Measurements from ENCODE around the gene IGF2. TPM values are rescaled to one million over a fixed set of nuclear protein-coding genes. Genes with fewer than 3 reads are reported as not detected.

IGF2 gene
- total RNA-seq, 4 donors from 2014 or later, result 0.76 to 35.3 (median 2.8) TPM

DNA sequence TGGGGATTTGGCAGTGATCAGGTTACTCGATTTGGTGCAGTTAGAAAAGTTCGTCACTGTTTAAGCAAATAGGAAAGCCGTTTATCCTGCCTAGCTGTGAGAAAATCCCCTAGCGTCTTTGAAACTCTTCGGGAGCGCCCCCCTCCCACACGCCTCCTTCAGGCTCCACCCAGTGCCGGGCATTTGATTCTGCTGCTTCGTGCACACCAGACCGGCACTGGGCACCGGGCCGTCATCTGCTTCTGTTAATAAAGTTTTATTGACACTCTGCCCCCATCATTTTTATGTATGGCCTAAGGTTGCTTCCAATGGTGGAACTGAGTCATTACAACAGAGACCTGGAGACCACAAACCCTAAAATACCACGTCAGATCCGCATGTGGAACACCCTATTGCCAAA is 50.9 kb downstream of the IGF2 start:
- no peak for TF ChIP-seq POLR2A (IDR thresholded peaks at IDR 0.05)
- TF ChIP-seq, protein P1, sequence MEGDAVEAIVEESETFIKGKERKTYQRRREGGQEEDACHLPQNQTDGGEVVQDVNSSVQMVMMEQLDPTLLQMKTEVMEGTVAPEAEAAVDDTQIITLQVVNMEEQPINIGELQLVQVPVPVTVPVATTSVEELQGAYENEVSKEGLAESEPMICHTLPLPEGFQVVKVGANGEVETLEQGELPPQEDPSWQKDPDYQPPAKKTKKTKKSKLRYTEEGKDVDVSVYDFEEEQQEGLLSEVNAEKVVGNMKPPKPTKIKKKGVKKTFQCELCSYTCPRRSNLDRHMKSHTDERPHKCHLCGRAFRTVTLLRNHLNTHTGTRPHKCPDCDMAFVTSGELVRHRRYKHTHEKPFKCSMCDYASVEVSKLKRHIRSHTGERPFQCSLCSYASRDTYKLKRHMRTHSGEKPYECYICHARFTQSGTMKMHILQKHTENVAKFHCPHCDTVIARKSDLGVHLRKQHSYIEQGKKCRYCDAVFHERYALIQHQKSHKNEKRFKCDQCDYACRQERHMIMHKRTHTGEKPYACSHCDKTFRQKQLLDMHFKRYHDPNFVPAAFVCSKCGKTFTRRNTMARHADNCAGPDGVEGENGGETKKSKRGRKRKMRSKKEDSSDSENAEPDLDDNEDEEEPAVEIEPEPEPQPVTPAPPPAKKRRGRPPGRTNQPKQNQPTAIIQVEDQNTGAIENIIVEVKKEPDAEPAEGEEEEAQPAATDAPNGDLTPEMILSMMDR (IDR thresholded peaks at IDR 0.05), result no peak
- Histone ChIP-seq H3K27me3 (peaks cover 0 to 44% (median 0%) of the 10 kb centered on the region in 4 donors), H3K36me3 (no peaks in the 10 kb centered on the region), H3K4me1 (peaks cover 3 to 13% (median 9%) of the 10 kb centered on the region in 3 donors), H3K27ac (no peak overlapping the region), H3K4me3 (no peak overlapping the region), H3K9me3 (peaks cover 0 to 16% (median 11%) of the 10 kb centered on the region in 3 donors)
- intact Hi-C loops (cut with DNase I), result no loop called here
- WGBS, 2 donors, result 64 to 69% methylated on average over 14 of the region's 14 CpGs
- no peak for DNase-seq

DNA sequence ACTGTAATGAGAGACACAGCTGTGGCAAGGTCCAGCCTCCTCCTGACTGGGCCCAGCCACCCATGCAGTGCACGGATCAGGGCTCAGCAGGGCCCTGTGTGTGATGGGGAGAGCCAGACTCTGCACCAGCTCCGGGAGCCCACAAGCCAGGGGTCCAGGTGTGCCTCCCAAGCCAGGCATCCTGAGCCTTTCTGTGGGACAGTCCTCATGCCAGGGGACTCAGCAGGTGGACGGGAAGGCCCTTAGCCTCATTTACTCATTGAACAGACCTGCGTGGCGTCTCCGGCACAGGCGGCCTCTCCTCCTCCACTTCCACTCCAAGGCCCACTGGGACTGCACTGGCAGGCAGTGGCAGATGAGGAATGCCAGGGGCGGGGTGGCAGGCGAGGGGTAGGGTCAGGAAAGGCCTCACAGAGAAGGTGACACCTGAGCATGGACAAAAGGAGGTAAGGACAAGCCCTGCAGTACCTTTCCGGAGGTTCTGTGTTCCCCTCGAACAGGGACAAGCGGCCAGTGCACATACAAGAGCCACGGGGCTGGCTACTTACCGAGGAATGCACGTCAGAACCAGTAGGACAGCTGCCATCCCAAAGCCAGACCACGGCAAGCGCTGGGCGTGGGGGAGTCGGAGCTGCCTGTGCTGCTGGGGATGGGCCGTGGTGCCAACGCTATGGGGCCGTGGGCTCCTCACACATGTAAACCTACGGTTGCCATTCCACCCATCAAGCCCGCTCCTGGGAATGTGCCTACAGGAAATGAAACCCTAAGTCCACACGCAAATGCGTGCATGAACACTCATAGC is 52.7 kb downstream of the IGF2 start:
- TF ChIP-seq POLR2A (IDR thresholded peaks at IDR 0.05), result no peak
- TF ChIP-seq, protein P1 (IDR thresholded peaks at IDR 0.05), result no peak
- no peak overlapping the region for H3K4me3 ChIP-seq

DNA sequence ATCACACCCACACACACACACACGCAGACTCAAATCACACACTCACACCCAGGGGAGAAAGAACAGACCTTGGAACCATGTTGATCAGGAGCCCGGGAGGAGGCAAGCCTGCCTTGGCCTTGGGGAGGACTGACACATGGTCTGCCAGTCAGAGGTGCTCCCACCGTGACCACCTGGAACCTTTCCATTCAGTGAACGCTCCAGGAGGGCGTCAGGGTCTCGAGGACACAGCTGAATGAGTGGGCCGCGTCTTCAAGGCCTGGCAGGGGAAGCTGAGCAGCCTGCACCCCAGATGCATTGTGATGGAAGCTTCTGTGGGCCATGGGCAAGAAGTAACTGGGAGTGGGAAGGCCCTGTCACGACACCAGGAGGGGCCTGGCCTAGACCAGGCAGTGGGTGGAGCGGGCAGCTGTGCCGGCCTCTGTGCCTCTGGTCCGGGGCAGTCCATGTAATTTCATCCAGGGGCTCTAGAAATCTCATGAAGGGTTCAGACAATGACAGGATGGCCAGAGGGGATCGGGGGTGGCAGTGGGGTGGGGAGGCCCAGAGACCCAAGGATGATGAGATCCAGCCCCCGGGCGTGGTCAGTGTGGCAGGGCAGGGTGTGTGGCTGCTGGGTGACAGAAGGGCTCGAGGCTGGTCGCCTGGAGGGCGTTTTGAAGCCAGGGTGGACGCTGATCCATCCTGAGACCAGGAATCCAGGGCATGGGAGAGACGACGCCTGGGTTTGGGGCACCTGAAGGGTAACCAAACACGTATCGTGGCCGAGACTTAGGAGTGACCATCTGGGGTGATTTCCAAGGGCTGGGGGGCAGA is 53.7 kb downstream of the IGF2 start:
- WGBS, 2 donors, result 79 to 82% methylated on average over 4 to 8 of the region's 24 CpGs
- intact Hi-C loops (cut with DNase I), result no loop called here
- no peak overlapping the region for H3K27ac ChIP-seq

More for the DNA sequence above, 52.7 kb downstream of the IGF2 start:
- no peak overlapping the region for H3K27ac ChIP-seq
- H3K9me3 ChIP-seq, result peaks cover 0 to 17% (median 11%) of the 10 kb centered on the region in 3 donors
- H3K36me3 ChIP-seq, result no peaks in the 10 kb centered on the region
- intact Hi-C loops (cut with DNase I), result no loop called here
- H3K4me1 ChIP-seq, result no peaks in the 10 kb centered on the region
- peaks cover 0 to 25% (median 0%) of the 10 kb centered on the region in 4 donors for H3K27me3 ChIP-seq
- no peak for DNase-seq
- WGBS, 2 donors, result 81 to 89% methylated on average over 3 to 22 of the region's 26 CpGs

DNA sequence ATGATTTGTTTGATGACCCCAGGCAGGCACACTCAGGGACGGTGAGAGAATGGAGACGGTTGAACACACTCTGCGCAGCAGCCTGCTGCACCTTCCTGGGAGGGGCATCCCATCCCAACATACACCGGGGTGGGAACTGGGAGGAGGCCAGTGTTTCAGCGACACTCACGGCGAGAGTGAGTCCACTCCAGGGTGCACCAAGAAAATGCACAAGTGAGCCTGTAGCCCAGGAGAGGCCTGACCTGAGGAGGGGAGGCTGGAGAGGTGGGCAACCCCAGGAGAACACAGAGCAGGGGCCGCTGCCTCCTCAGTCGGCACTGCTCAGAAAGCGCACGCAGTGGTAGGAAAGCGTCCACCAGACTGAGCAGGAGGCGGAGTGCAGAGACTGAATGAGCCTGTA is 54.5 kb downstream of the IGF2 start:
- H3K27me3 ChIP-seq, result peaks cover 0 to 20% (median 0%) of the 10 kb centered on the region in 4 donors
- WGBS, 2 donors, result 91 to 94% methylated on average over 5 to 8 of the region's 13 CpGs
- H3K36me3 ChIP-seq, result no peaks in the 10 kb centered on the region
- intact Hi-C loops (cut with DNase I), result no loop called here
- no peaks in the 10 kb centered on the region for H3K4me1 ChIP-seq
- no peak overlapping the region for H3K27ac ChIP-seq
- H3K9me3 ChIP-seq, result peaks cover 0 to 17% (median 11%) of the 10 kb centered on the region in 3 donors
- no peak for DNase-seq
- no peak overlapping the region for H3K4me3 ChIP-seq
- TF ChIP-seq POLR2A (IDR thresholded peaks at IDR 0.05), result no peak
- TF ChIP-seq, protein P1 (IDR thresholded peaks at IDR 0.05), result no peak

More for the DNA sequence above, 53.7 kb downstream of the IGF2 start:
- Histone ChIP-seq H3K27me3 (peaks cover 0 to 20% (median 0%) of the 10 kb centered on the region in 4 donors), H3K4me3 (no peak overlapping the region), H3K36me3 (no peaks in the 10 kb centered on the region), H3K4me1 (no peaks in the 10 kb centered on the region), H3K9me3 (peaks cover 0 to 17% (median 11%) of the 10 kb centered on the region in 3 donors)
- no peak for DNase-seq
- TF ChIP-seq POLR2A (IDR thresholded peaks at IDR 0.05), result no peak
- TF ChIP-seq, protein P1 (IDR thresholded peaks at IDR 0.05), result no peak

Small RNA genes lying within 50 kb of the gene (small RNA-seq; reads per million reads assigned to genes)
- 0 reads per million in 4 donors for gene MIR4686
- gene MIR483, result 0 to 0.21 (median 0.07) reads per million in 4 donors

Other genes with a start within 250 kb of the IGF2 start
- gene PRR33, start 247.5 kb downstream of the IGF2 start, total RNA-seq, result not detected
- 1 to 10 TPM in 2 of 4 donors, under 1 TPM in 1, not detected in 1; 0.76 to 3.1 (median 1.6) TPM for gene TNNT3, start 219.7 kb downstream of the IGF2 start, total RNA-seq
- 100 to 1,000 TPM; 128 to 231 (median 155) TPM for gene MRPL23, start 192.1 kb downstream of the IGF2 start, total RNA-seq
- gene H19, start 141.5 kb downstream of the IGF2 start, total RNA-seq, result 100 to 1,000 TPM in 1 of 4 donors, 10 to 100 TPM in 2, 1 to 10 TPM in 1; 4.7 to 121 (median 47.8) TPM
- gene INS, start 21.8 kb upstream of the IGF2 start, total RNA-seq, result not detected
- gene TH, start 32.4 kb upstream of the IGF2 start, total RNA-seq, result under 1 TPM in 2 of 4 donors, not detected in 2; 0.34 to 0.76 TPM
- gene ASCL2, start 131.2 kb upstream of the IGF2 start, total RNA-seq, result 1 to 10 TPM in 3 of 4 donors, under 1 TPM in 1; 0.67 to 5.1 (median 2.3) TPM
- under 1 TPM in 3 of 4 donors, not detected in 1; 0.30 to 0.94 (median 0.76) TPM for gene C11orf21, start 162.5 kb upstream of the IGF2 start, total RNA-seq
- 1 to 10 TPM in 1 of 4 donors, not detected in 3; 2.5 TPM for gene TSPAN32, start 162.6 kb upstream of the IGF2 start, total RNA-seq
- gene CD81, start 237.9 kb upstream of the IGF2 start, total RNA-seq, result 100 to 1,000 TPM; 110 to 265 (median 125) TPM

Data from esophagus squamous epithelium (tissue), 5 donors.